Endothelial cell of umbilical vein (primary cell): ENCODE results near the gene SERPINE3.

ENCODE experiments used
- EZH2 ChIP-seq: IDR thresholded peaks from 2 replicates; pipeline ENCODE4 v1.6.1; 2012; ENCODE audit warnings: borderline replicate concordance, low read depth, mild to moderate bottlenecking, moderate library complexity, low read length, inconsistent platforms; ENCODE audit not compliant: severe bottlenecking
- FOS ChIP-seq: IDR thresholded peaks from 2 replicates; pipeline ENCODE4 v1.6.1; 2011; ENCODE audit warnings: mild to moderate bottlenecking, low read length, moderate library complexity, borderline replicate concordance; ENCODE audit not compliant: insufficient read depth
- JUN ChIP-seq: IDR thresholded peaks from 2 replicates; pipeline ENCODE4 v1.6.1; 2011; ENCODE audit warnings: borderline replicate concordance, low read depth; ENCODE audit not compliant: insufficient read length, insufficient read depth
- MYC ChIP-seq: IDR thresholded peaks from one replicate; pipeline ENCODE4 v1.6.1; 2011; ENCODE audit warnings: mild to moderate bottlenecking, low read depth, low read length
- POLR2A ChIP-seq: IDR thresholded peaks from 2 replicates; pipeline ENCODE4 v1.6.1; 2012; ENCODE audit warnings: low read depth, mild to moderate bottlenecking, control low read depth, low read length
- POLR2AphosphoS5 ChIP-seq: IDR thresholded peaks from 2 replicates; pipeline ENCODE4 v1.6.1; 2012; ENCODE audit warnings: low read depth, mild to moderate bottlenecking, control low read depth, low read length, moderate library complexity; ENCODE audit not compliant: insufficient read depth
- TF ChIP-seq, protein P1 (sequence below), 2 donors: IDR thresholded peaks; 1 replicate in 1 of 2; 2 replicates in 1 of 2; pipeline ENCODE4 v1.5.1; 2011; ENCODE audit warnings: low read length in 2 of 2, mild to moderate bottlenecking in 2 of 2, moderate library complexity in 2 of 2, control low read depth in 1 of 2, inconsistent platforms in 1 of 2, low read depth in 1 of 2; ENCODE audit not compliant: insufficient read depth in 1 of 2; ENCODE audit errors: extremely low read depth in 1 of 2
- TF ChIP-seq, protein P2 (sequence below): IDR thresholded peaks from 2 replicates; pipeline ENCODE4 v1.6.1; 2011; ENCODE audit not compliant: insufficient read depth, insufficient read length

DNA sequence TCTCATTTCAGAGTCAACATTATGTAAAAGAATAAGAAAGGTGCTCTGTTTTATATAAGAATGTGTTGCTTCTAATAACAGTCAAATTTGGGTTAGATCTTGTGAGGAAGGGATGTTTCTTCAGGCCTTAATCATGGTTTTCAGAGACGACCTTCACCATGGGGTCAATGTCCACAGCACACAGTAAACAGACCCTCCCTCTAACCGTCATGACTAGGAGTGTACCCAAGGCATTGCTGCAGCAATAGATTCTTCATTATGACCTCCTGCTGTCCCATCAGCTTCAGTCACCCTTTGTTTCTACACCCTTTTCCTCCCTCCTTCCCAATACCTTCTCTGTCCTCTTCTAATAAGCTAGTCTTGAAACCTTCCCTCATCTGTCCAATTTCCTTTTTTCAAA lies 15.7 kb downstream of the SERPINE3 start:
- TF ChIP-seq EZH2 (no peak), MYC (no peak), POLR2AphosphoS5 (no peak), POLR2A (no peak), FOS (no peak), JUN (no peak)
- TF ChIP-seq, protein P1, sequence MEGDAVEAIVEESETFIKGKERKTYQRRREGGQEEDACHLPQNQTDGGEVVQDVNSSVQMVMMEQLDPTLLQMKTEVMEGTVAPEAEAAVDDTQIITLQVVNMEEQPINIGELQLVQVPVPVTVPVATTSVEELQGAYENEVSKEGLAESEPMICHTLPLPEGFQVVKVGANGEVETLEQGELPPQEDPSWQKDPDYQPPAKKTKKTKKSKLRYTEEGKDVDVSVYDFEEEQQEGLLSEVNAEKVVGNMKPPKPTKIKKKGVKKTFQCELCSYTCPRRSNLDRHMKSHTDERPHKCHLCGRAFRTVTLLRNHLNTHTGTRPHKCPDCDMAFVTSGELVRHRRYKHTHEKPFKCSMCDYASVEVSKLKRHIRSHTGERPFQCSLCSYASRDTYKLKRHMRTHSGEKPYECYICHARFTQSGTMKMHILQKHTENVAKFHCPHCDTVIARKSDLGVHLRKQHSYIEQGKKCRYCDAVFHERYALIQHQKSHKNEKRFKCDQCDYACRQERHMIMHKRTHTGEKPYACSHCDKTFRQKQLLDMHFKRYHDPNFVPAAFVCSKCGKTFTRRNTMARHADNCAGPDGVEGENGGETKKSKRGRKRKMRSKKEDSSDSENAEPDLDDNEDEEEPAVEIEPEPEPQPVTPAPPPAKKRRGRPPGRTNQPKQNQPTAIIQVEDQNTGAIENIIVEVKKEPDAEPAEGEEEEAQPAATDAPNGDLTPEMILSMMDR (IDR thresholded peaks at IDR 0.05; ENCODE audit: extremely low read depth in 1 of 2, insufficient read depth in 1 of 2, low read depth in 1 of 2, low read length in 2 of 2) = no peak
- TF ChIP-seq, protein P2, sequence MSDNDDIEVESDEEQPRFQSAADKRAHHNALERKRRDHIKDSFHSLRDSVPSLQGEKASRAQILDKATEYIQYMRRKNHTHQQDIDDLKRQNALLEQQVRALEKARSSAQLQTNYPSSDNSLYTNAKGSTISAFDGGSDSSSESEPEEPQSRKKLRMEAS = no peak
